ENCODE data around the gene ATN1.

ATN1 gene

GRCh38 chr12:6944381-6945186, 16.8 kb downstream of the ATN1 start:
- DNase-seq (ENCODE audit: low spot score), result peak; percentile 95

DNA sequence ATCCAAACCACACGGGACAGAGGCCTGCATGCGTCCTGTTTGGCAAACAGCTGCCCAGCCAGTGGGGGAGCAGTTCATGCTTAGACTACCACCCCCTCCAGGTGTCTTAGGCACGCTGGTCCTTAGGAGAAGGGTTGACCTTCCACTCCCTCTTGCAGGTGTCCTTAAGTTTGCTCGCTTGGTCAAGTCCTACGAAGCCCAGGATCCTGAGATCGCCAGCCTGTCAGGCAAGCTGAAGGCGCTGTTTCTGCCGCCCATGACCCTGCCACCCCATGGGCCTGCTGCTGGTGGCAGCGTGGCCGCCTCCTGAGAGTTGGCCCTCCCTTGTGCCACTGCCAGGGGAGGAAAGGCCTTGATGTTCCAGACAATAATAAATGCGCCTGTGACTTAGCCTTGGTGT, 17.9 kb downstream of the ATN1 start:
- no peak for DNase-seq (ENCODE audit: low spot score)

- peak; percentile 70 for DNase-seq (ENCODE audit: low spot score)
Measured at GRCh38 chr12:6946033-6946919, 18.5 kb downstream of the ATN1 start.

DNA sequence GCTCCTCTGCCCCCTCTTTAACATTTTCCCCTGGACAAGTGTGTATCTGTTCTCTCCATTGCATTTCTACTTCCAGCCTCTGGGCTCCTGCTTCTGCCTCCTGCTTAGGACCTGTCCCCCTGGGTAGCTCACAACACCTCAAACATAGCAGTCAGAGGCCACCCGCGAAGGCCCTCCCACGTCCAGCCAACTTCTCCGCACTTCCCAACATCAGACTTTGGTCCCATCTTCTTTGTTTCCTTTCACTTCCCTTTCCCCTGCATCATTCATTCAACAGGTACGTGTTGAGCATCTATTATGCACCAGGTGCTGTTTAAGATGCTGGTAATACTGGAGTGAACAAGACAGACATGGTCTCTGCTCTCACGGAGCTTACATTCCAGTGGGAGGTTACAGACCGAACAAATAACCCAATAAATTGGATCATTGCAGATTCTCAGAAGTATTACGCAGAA, 19.2 kb downstream of the ATN1 start:
- no peak for DNase-seq (ENCODE audit: low spot score)

DNA sequence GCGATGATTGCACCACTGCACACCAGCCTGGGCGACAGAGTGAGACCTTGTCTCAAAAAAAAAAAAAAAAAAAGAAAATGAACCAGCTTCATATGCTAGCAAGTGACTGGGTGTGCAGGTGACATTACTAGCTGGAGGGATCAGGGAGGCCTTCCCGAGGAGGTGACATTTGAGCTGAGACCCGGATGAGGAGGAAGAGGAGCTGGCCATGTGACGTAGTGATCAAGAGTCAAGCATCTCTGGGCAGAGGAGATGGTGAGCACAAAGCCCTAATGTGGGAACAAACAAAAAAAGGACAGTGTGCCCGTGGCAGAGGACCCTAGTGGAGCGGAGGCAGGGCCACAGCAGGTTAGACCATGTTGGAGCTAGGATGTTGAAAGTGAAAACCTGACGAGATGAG, 19.9 kb downstream of the ATN1 start:
- no peak for DNase-seq (ENCODE audit: low spot score)

DNA sequence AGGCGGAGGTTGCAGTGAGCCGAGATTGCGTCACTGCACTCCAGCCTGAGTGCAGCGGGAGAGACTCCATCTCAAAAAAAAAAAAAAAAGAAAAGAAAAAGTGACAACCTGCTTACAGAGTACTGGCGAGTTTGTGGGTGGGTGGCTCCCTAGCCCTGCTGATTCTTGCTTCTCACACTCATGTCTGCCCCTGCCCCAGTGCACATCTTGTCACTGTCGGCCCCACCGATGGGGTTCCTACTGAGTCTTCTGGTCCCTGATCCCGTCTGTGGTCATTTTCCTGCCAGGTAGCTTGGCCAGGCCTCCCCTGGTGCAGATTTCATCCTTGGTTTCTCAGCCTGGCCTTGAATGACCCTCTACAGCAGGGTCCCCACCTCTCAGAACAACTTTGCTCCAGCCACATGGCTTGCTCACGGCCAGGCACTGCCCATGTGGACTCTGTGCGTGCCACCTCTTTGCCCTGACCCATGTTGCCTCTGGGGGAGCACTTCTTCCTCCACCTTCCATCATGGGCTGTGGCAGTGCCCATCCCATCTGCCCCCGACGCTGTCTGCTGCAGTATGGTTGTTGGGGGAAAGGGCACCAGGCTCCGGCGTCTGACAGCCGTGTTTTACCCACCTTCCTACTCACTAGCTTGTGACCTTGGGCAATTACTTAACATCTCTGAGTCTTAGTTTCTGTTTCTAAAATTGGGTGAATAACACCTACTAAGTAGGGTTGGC, 21.3 kb downstream of the ATN1 start:
- DNase-seq (ENCODE audit: low spot score), result peak; percentile 27

DNA sequence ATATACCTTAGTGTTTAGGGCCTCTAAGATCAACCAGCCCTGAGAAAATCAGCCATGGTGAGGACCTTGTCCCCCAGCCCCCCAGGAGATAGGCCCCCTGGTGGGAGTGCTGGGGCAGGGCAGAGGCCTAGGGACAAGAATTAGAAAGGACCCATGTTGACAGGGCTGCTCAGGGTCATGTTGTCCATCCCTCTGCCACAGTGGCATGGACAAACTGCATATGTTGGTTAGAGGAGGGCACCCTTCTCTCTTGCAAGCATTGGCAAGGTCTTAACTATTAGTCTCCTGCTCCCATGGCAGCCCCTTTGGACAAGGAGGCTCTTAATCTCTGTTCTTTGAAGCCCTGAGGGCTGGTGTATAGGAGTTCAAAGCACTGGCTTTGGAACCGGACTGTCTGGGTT, 22.6 kb downstream of the ATN1 start:
- DNase-seq (ENCODE audit: low spot score), result peak; percentile 54

DNA sequence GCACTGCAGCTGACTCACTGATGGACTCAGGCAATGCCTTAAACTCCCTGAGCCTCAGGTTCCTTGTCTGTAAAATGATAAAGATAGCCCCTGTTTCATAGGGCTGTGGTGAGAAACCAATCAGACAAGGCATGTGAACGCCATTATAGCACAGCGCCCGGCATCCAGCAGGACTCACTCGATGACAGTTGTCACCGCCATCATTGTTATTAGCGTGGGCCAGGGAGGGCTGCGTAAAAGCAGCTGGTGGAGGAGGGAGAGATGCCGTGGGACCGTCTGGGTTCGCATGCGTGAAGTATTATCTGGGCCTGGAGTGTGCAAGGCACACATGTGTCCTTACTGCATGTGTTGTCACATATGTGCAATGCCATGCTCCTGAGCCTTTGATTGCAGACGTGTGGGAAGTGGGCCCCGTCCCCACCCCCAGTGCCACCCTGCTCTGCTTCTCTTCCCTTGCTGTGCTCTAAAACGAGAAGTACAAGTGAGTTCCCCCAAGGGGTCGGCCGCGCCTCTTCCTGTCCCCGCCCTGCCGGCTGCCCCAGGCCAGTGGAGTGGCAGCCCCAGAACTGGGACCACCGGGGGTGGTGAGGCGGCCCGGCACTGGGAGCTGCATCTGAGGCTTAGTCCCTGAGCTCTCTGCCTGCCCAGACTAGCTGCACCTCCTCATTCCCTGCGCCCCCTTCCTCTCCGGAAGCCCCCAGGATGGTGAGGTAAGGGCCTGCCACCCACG, 23.2 kb downstream of the ATN1 start, which contains the start of gene PTPN6:
PTPN6 (plus strand) TSS at position 546 of the 730 bp plus-strand sequence; CDS start at position 703, 157 bp downstream.
- DNase-seq (ENCODE audit: low spot score), result peak; percentile 70

GRCh38 chr12:6951551-6952120, 23.9 kb downstream of the ATN1 start:
- peak; percentile 20 for DNase-seq (ENCODE audit: low spot score)

GRCh38 chr12:6952121-6952862, 24.5 kb downstream of the ATN1 start:
- peak; percentile 38 for DNase-seq (ENCODE audit: low spot score)

- peak; percentile 29 for DNase-seq (ENCODE audit: low spot score)
Measured at GRCh38 chr12:6952863-6953441, 25.2 kb downstream of the ATN1 start.

DNA sequence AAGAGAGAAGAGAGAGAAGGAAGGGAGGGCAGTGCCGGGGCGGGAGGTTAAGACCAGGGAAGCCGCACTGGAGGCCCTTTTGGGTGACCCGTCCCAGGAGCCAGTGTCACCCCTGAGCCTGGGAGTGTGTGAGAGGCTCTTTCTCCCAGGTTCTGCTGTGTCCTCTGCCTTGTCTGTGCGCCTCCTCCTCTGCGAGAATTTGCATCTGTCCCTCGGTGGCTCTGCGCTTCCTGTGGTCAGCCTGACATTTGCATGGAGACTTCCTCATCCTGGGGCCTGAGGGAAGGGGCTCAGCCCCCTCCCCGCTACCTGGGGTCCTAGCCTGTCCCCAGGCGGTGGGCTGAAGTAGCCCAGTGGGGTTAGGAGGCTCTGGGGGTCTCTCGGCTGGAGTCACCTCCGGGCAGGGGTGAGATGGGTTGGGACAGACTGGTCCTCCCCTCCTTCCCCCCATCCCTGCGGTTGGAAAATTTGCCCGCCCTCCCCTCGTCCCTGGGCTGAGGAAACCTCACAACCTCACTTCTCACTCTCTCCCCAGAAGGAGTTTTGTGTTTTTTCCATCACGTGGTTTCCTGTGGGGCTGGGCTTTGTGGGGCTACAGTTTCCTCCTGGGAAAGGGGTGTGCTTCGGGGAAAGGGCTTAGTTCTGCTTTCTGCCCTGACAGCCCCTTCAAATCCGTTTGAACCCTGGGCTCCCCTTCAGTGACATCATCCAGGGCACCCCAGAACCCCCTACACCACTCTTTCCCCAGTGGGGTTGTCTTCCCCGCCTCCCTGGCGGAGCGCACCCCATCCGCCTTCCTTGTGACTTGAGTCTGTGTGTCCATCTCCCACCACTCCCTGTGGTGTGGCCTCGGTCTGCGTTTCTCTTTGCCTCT, 25.9 kb downstream of the ATN1 start:
- DNase-seq (ENCODE audit: low spot score), result peak; percentile 89

GRCh38 chr12:6954316-6955107, 26.8 kb downstream of the ATN1 start:
- no peak for DNase-seq (ENCODE audit: low spot score)

- DNase-seq (ENCODE audit: low spot score), result no peak
Measured at GRCh38 chr12:6955108-6956020, 27.6 kb downstream of the ATN1 start.

DNA sequence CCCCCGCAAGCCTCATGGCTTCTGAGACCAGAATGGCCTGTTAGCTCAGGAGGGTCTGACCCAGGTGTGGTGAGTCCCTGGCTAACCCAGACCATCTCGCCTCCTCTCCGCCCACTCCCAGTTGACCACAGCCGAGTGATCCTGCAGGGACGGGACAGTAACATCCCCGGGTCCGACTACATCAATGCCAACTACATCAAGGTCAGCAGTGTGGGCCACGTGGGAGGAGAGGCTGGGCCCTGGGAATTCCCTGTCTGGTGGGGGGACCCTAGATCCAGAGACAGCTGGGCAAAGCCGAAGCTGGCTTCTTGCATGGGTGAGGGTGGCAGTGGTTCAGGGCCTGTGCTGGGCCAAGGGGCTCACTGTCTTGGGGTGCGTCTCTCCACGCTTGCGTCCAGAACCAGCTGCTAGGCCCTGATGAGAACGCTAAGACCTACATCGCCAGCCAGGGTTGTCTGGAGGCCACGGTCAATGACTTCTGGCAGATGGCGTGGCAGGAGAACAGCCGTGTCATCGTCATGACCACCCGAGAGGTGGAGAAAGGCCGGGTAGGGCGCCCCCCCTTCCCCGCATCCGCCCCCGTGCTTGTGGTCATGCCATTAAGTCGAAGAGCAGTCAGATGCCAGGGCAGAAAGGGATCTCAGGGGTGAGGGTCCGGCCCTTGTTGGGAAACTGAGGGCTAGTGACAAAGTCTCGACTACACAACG, 28.4 kb downstream of the ATN1 start:
- no peak for DNase-seq (ENCODE audit: low spot score)

DNA sequence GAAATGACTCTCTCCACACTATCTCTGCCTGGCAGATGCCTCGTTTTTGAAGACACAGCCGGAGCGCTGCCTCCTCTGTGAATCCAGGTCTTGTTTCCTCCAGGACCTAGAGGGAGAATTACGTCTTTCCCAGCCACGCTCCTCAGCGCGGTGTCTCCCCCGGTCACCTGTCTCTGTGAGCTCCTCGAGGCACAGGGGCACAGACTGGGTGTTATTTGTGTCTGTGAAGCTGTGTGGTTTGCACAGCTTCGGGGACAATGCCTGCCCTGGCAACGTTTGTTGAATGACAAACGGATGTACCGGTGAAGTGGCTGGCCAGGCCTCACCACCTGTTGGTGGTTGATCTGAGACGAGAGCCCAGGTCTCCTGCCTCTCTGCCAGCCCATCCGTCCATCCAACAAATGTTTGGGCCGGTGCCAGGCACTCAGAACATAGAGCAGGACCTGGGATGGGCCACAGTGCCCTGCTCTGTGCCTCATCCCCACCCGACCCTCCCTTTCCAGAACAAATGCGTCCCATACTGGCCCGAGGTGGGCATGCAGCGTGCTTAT, 29.5 kb downstream of the ATN1 start:
- peak; percentile 32 for DNase-seq (ENCODE audit: low spot score)

Data from activated CD4-positive, alpha-beta T cell treated with anti-CD3 and anti-CD28 coated beads, Interleukin-2, Interleukin-4, amounts not matched to agents 100 ng/mL and 50 ng/mL, durations not matched to agents 16 hours and 8 hours (primary cell).